Dedifferentiated amniotic fluid mesenchymal stem cell (primary cell): ENCODE results near the gene DNAAF9.
A peak's percentile ranks its signal among the peaks of the same experiment; 100 is the strongest.

ENCODE experiments used
- DNase-seq: peaks from one replicate; pipeline ENCODE4 v3.0.0-alpha.2; 2016; ENCODE audit errors: extremely low spot score

Gene DNAAF9

DNA sequence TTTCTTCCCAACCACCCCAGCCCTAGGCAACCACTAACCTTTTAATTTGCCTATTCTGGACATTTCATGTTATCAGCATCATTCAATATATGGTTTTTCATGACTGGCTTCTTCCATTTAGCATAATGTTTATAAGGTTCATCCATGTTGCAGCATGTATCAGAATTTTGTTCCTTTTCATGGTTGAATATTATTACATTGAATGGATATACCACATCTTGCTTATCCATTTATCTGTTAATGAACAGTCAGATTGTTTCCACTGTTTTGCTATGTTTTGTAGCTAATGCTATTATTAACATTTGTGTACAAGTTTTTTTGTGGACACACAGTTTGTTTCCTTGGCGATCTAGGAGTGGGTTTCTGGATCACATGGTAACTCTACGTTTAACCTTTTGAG is 3.0 kb upstream of the DNAAF9 start:
- DNase-seq, result no peak

GRCh38 chr20:3409417-3409816 is 1.9 kb upstream of the DNAAF9 start:
- no peak for DNase-seq

DNA sequence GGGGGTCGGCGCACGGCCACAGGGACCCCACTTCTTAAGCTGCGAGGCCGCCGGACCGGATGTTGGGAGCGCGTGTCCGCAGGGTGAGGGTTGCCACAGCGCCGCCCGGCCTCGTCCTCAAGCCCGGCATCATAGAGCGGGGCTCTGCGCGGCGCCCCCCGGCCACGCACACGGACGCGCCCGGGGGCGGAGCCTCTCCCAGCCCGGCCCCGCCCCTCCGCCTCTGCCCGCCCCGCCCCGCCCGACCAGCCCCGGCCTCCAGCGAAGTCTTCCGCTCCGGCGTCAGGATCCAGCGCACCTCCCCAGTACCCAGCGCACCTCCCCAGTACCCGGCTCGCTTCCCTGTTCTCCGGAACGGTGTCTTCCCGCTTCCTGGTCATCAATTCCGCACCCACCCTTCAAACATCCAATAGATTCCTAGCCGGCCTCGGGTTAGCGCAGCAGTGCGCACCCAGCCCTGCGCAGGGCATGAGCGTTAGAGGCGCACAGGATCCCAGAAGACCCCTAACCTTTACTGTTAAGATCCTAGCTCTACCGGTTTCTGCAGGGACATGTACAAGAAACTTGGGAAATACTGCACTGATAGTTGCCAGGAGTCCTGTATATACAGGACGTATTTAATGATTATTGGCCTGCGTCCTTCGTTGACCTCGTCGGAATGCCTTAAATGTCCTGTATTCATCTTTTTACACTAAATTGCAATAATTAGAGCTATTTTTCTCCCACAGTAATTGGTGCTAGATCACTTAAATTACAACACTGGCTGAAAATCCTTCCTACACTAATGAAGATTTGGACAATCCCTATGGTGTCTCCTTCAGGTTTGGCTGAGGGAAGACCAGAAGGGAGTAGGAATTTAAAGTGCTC is 535 bp upstream of the DNAAF9 start:
- DNase-seq, result peak; percentile 56

DNA sequence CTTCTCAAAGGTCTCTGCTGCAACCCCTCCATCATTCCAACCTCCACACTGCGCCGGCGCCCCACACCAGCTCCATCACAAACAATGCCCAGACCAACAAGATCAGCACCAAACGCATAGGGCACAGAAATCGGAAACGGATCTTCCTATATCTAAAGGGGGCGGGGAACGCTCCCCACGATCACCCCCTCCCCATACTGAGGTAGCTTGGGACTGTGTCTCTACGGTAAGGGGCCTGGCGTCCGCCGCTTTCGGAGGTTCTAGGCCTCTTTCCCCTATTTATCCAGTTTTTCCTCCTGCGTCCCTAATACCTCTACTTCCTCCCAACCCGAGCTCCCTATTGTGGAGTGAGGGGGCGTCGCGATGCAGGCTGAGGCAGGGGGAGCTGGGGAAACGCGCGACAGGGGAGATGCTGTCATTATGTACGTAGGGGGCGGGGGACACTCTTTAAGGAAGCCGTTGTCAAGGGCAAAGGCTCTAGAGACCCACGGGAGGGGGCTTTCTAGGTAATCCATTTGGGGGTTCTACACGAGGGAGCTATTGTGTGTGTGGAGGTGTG is 909 bp downstream of the DNAAF9 start:
- DNase-seq, result no peak

DNA sequence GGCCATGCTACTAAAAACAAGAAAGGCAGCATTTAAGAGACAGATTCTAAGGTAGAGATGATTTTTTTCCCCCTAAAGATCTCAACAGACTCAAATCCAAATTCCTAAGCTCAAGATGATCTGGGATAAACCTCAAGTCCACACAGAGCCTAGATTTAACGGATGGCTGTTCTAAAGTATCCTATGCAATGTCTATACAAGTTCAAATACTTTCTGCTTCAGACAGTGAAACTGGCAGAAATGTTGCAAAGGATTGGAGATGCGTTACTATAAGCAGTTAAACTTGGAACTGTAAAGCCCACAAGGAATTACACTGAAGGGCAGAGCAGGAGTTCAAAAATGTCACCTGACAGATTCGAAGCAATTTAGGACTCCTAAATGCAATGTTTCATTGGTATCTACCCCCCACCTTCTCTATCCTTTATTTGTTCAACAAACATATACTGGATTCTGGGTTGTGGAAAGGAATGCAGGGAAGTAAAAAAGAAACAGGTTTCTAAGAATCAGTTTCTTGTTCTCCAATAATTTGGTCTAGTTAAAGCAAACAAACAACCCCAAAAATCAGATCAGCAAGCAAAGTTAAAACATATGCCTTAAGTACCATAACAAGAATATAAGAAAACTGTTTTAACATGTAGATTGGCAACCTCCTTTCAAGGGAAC is 1.6 kb downstream of the DNAAF9 start:
- DNase-seq, result no peak

GRCh38 chr20:3405139-3405538 is 2.3 kb downstream of the DNAAF9 start:
- DNase-seq, result no peak

DNA sequence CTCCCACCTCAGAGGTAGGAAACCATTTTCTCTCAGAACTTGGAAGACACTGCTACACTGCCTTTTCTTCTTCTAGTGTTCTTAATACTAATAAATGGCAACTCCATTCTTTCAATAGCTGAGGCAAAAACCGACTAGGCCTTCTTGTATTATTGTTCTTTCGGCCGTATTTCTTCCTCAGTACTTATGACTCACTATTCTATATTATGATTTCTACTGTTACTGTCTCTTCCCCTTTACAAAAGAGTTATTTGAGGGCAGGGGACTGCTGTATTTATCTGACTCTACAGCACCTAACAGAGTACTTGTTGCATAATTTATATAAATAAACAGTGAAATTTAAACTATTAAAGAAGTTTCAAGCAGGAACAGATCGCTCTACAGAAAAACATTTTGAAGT is 3.1 kb downstream of the DNAAF9 start:
- DNase-seq, result no peak

- DNase-seq, result no peak
These were observed 3.7 kb downstream of the DNAAF9 start for GRCh38 chr20:3403741-3404140.

GRCh38 chr20:3402453-3402852 is 5.0 kb downstream of the DNAAF9 start:
- DNase-seq, result no peak

- DNase-seq, result no peak
These were observed 7.0 kb downstream of the DNAAF9 start for GRCh38 chr20:3400260-3401155.

GRCh38 chr20:3398681-3399252 is 8.7 kb downstream of the DNAAF9 start:
- DNase-seq, result peak; percentile 57

DNA sequence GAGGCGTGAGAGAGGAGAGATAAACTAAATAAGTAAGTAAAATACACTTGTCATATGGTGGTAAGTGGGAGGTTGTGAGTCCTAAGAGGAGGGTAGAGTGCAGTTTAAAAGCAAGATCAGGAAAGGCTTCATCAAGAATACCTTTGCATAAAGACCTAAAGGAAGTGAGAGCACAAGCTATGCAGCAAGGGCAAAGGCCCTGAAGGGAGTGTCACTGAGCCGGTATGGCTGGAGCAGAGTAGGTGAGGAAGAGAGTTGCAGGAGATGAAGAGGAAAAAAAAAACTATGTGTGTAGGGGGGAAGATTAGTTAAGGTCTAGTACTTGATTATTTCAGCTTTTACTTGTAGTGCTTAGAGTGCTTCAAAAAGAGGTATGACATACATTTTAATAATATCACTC is 11.0 kb downstream of the DNAAF9 start:
- no peak for DNase-seq

- DNase-seq, result no peak
These were observed 14.7 kb downstream of the DNAAF9 start for GRCh38 chr20:3392756-3393155.

- no peak for DNase-seq
These were observed 16.6 kb downstream of the DNAAF9 start for GRCh38 chr20:3390759-3391425.

- no peak for DNase-seq
These were observed 23.5 kb downstream of the DNAAF9 start for GRCh38 chr20:3383878-3384495.

- DNase-seq, result no peak
These were observed 24.6 kb downstream of the DNAAF9 start for GRCh38 chr20:3382836-3383235.

GRCh38 chr20:3380228-3381070 is 27.0 kb downstream of the DNAAF9 start:
- no peak for DNase-seq

- no peak for DNase-seq
These were observed 29.3 kb downstream of the DNAAF9 start for GRCh38 chr20:3378138-3378537.

GRCh38 chr20:3377644-3378043 is 29.8 kb downstream of the DNAAF9 start:
- no peak for DNase-seq

GRCh38 chr20:3374296-3374695 is 33.2 kb downstream of the DNAAF9 start:
- DNase-seq, result peak; percentile 85
